ENCODE results near the gene GRK5.

DNA sequence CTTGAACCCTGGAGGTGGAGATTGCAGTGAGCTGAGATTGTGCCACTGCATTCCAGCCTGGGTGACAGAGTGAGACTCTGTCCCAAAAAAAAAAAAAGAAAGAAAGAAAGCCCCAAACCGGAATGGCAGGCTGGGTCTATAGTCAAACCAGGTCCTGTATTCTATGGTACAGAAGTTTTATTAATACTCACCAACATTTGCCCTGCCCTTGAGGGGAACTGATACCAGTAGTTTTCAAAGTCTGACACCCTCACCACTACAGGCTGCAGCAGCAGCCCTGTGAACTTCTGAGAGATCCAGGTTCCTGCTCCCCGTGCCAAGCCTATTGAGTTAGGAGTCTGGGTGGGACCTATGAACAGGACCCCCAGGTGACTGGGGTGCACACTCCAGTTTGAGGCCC is 254.6 kb downstream of the GRK5 start:
- TF ChIP-seq CTCF (IDR thresholded peaks at IDR 0.05), result no peak
- TF ChIP-seq POLR2A (IDR thresholded peaks at IDR 0.05), result no peak
